GM12878 (cell line): ENCODE data around the gene PPP1R14B. TPM values are rescaled to one million over a fixed set of nuclear protein-coding genes. Genes with fewer than 3 reads are reported as not detected.
A peak's percentile ranks its signal among the peaks of the same experiment; 100 is the strongest.

ENCODE experiments used
- ATAC-seq: fragments of 200-7000 bp; cut with Tn5 transposase; 3 replicates; pipeline ENCODE4 v1.9.1; 2020; ENCODE audit warnings: mild to moderate bottlenecking, moderate library complexity
- BruUV-seq: library from RNA; stranded (reverse); fragments of 400-500 nt; replicated peaks from 2 replicates; lab custom pipeline; 2021; lab: Mats Ljungman, UMichigan
- CTCF ChIA-PET: fragments of 300-600 bp; sonication (Branson Sonifier 250); formaldehyde crosslinking; extraction: SDS; loops from one replicate; lab custom pipeline; 2021; ENCODE audit warnings: inconsistent platforms; lab: Yijun Ruan, JAX
- POLR2A ChIA-PET: fragments of 350-600 bp; formaldehyde crosslinking; extraction: SDS; loops from one replicate; lab custom pipeline; 2021; ENCODE audit warnings: inconsistent platforms; lab: Charles Lee
- RAD21 ChIA-PET: fragments of 300-600 bp; sonication (Branson Sonifier 250); formaldehyde crosslinking; loops from one replicate; lab custom pipeline; 2023; ENCODE audit warnings: antibody characterized with exemption; ENCODE audit not compliant: unreplicated experiment; lab: Charles Lee
- SMC1A ChIA-PET: fragments of 300-600 bp; sonication (Branson Sonifier 250); formaldehyde crosslinking; loops from one replicate; lab custom pipeline; 2023; ENCODE audit not compliant: unreplicated experiment, uncharacterized antibody; lab: Charles Lee
- DNase-seq: peaks from one replicate; pipeline ENCODE4 v3.0.0-alpha.2; 2011; ENCODE audit warnings: low read depth, low spot score
- FAIRE-seq: peaks from 3 replicates; lab custom pipeline; 2011; peaks lifted over from hg19 to GRCh38; lab: Jason Lieb, UNC
- H2AFZ ChIP-seq: 2 replicates; pipeline ENCODE4 v1.6.0; 2011; ENCODE audit warnings: low read depth, low read length, control low read depth; ENCODE audit not compliant: control insufficient read depth
- H3K27ac ChIP-seq: 2 replicates; pipeline ENCODE4 v1.5.1; 2011; ENCODE audit warnings: control low read depth; ENCODE audit not compliant: control insufficient read depth, insufficient read depth
- H3K27me3 ChIP-seq, 2 experiments: replicated peaks in 1 of 2; 2 replicates each; pipeline versions ENCODE4 v1.6.0 to v1.6.1; 2011; ENCODE audit warnings: low read length in 1 of 2; ENCODE audit not compliant: control insufficient read depth in 2 of 2, insufficient read depth in 2 of 2
- H3K36me3 ChIP-seq, 2 experiments: 2 replicates each; pipeline ENCODE4 v1.5.1; 2011; ENCODE audit warnings: low read length in 1 of 2; ENCODE audit not compliant: control insufficient read depth in 2 of 2, insufficient read depth in 2 of 2
- H3K4me1 ChIP-seq: 2 replicates; pipeline ENCODE4 v1.6.1; 2011; ENCODE audit warnings: mild to moderate bottlenecking, low read length, moderate library complexity, mixed read lengths; ENCODE audit not compliant: control insufficient read depth, insufficient read depth
- H3K4me2 ChIP-seq: 2 replicates; pipeline ENCODE4 v1.6.0; 2011; ENCODE audit warnings: control low read depth; ENCODE audit not compliant: control insufficient read depth, insufficient read depth
- H3K4me3 ChIP-seq: fragments of 200-600 bp; sonication (generic); 2 replicates; pipeline ENCODE4 v1.5.1; 2016
- H3K79me2 ChIP-seq: 2 replicates; pipeline ENCODE4 v1.6.0; 2011; ENCODE audit warnings: low read length; ENCODE audit not compliant: control insufficient read depth, insufficient read depth
- H3K9ac ChIP-seq: 2 replicates; pipeline ENCODE4 v1.8.0; 2011; ENCODE audit warnings: low read length, control low read depth, mixed read lengths; ENCODE audit not compliant: control insufficient read depth, insufficient read depth
- H3K9me3 ChIP-seq: replicated peaks from 3 replicates; pipeline ENCODE4 v1.5.1; 2011; ENCODE audit warnings: mild to moderate bottlenecking, low read length; ENCODE audit not compliant: control insufficient read depth, insufficient read depth
- H4K20me1 ChIP-seq: 2 replicates; pipeline ENCODE4 v1.6.0; 2011; ENCODE audit not compliant: control insufficient read depth, insufficient read depth
- BHLHE40 ChIP-seq, 2 experiments: fragments of 450-650 bp in 1 of 2; IDR thresholded peaks; 2 replicates each; pipeline ENCODE4 v1.6.1; 2011 to 2017; ENCODE audit warnings: low read depth in 2 of 2, borderline replicate concordance in 1 of 2, improper control_type of control experiment in 1 of 2, low read length in 1 of 2, mild to moderate bottlenecking in 1 of 2
- ESRRA ChIP-seq: IDR thresholded peaks from 2 replicates; pipeline ENCODE4 v1.6.1; 2012; ENCODE audit warnings: mild to moderate bottlenecking, low read length, improper control_type of control experiment
- FOXM1 ChIP-seq: IDR thresholded peaks from 2 replicates; pipeline ENCODE4 v1.6.1; 2012; ENCODE audit warnings: low read depth, mild to moderate bottlenecking, inconsistent platforms, low read length, moderate library complexity
- MYC ChIP-seq: IDR thresholded peaks from 2 replicates; pipeline ENCODE4 v1.6.1; 2011; ENCODE audit warnings: mild to moderate bottlenecking, low read length, moderate library complexity, inconsistent platforms; ENCODE audit not compliant: insufficient read depth, insufficient replicate concordance, insufficient read length, severe bottlenecking
- NKRF ChIP-seq: fragments of 450-650 bp; conservative IDR thresholded peaks from 2 replicates; pipeline ENCODE4 v1.6.1; 2017; ENCODE audit warnings: mild to moderate bottlenecking, moderate library complexity
- POU2F2 ChIP-seq: IDR thresholded peaks from 3 replicates; pipeline ENCODE4 v1.6.1; 2011; ENCODE audit warnings: low read depth, mild to moderate bottlenecking, low read length, borderline replicate concordance
- STAT1 ChIP-seq: fragments of 450-650 bp; conservative IDR thresholded peaks from 2 replicates; pipeline ENCODE4 v1.6.1; 2014; ENCODE audit warnings: antibody characterized with exemption, mild to moderate bottlenecking
- SUZ12 ChIP-seq: fragments of 200-600 bp; sonication (generic); IDR thresholded peaks from one replicate; pipeline ENCODE4 v1.6.1; 2018; ENCODE audit warnings: antibody characterized with exemption, mild to moderate bottlenecking; ENCODE audit not compliant: unreplicated experiment
- ZBED1 ChIP-seq: IDR thresholded peaks from 2 replicates; pipeline ENCODE4 v1.6.1; 2016; ENCODE audit warnings: borderline replicate concordance
- ZBTB40 ChIP-seq: fragments of 450-650 bp; IDR thresholded peaks from 2 replicates; pipeline ENCODE4 v1.6.1; 2016; ENCODE audit warnings: mild to moderate bottlenecking, moderate library complexity, borderline replicate concordance
- ZNF592 ChIP-seq: fragments of 450-650 bp; IDR thresholded peaks from 2 replicates; pipeline ENCODE4 v1.6.1; 2017; ENCODE audit warnings: mild to moderate bottlenecking, moderate library complexity
- WGBS: methylation state at CpG from one replicate; pipeline ENCODE4 v1.1.6; 2016; ENCODE audit warnings: low lambda C conversion rate; ENCODE audit not compliant: insufficient replicate concordance, insufficient coverage; ENCODE audit errors: missing lambda C conversion rate; 5-methylcytosine and 5-hydroxymethylcytosine counted together
- in situ Hi-C: fragments of 300-500 bp; cut with MboI; formaldehyde crosslinking; loops from 9 replicates; pipeline ENCODE4 v1.14.3; 2018; ENCODE audit warnings: mixed read lengths
- intact Hi-C: fragments of 100-400 bp; cut with micrococcal nuclease; formaldehyde crosslinking; loops from one replicate; pipeline ENCODE4 v1.14.2; 2022; ENCODE audit not compliant: unreplicated experiment
- polyA plus RNA-seq, 11 experiments: library from polyadenylated mRNA; depleted of rRNA in 4 of 11; unstranded in 6 of 11; stranded (reverse) in 5 of 11; fragments of >200 nt; fragmentation: Nextera tagmentation in 4 of 11; fragmentation: Illumina TruSeq in 1 of 11; extraction: Ambion mirVana in 4 of 11; extraction: Trizol in 1 of 11; gene quantifications; 1 replicate in 1 of 11; 2 replicates in 10 of 11; pipeline versions ENCODE4 v1.2.1 to v1.2.3, GENCODE V29; 2011 to 2016; ENCODE audit warnings: inconsistent platforms in 2 of 11, missing spikeins in 2 of 11, low read depth in 1 of 11
- total RNA-seq, 4 experiments: library from RNA; depleted of rRNA in 3 of 4; stranded (reverse); fragments of >200 nt in 3 of 4; fragmentation: Illumina TruSeq in 1 of 4; extraction: Trizol in 1 of 4; gene quantifications; 2 replicates each; pipeline versions ENCODE4 v1.2.1 to v1.2.3, GENCODE V29; 2013 to 2021

Gene PPP1R14B
- total and polyA plus RNA-seq, 10 of the 15 experiments (the other 5 are each of a cell fraction or from before 2014, with no cell fraction given), result 8.4 to 283 (median 124) TPM

- Histone ChIP-seq H3K9ac (peak within 1 kb of the TSS; percentile 82), H3K36me3 (no peaks in the 10 kb centered on the region; a peak in 1 of 4 replicates), H3K4me2 (peak within 1 kb of the TSS; percentile 100), H3K9me3 (no peaks in the 10 kb centered on the region), H3K79me2 (peaks cover 3% of the 10 kb centered on the region), H2AFZ (peak within 1 kb of the TSS; percentile 85), H3K27me3 (no peaks in the 10 kb centered on the region), H3K4me3 (peak within 1 kb of the TSS; percentile 66), H4K20me1 (no peaks in the 10 kb centered on the region), H3K4me1 (peaks cover 10% of the 10 kb centered on the region), H3K27ac (no peak within 1 kb of the TSS)
- DNase-seq (no peak), FAIRE-seq (no peak), ATAC-seq (peak; percentile 68)
- BruUV-seq, result no TSS peak
- SMC1A ChIA-PET, result interaction anchor here (1.7 kb wide), 1 partner anchor 46 kb away, joined by 15 read pairs; the partner anchor contains the start of gene FERMT3
- WGBS, result 2% methylated on average over 29 of the region's 75 CpGs
- RAD21 ChIA-PET, result interaction anchor here (1.0 to 3.1 kb wide), 7 partner anchors 10 to 67 kb away, joined by 3 to 30 read pairs (median 4); partner anchors contain the start of genes CATSPERZ, FERMT3, FKBP2 and PRDX5
- CTCF ChIA-PET, result interaction anchor here (0.5 to 4.8 kb wide), 16 partner anchors 9 to 90 kb away, joined by 3 to 64 read pairs (median 5); partner anchors contain the start of genes CATSPERZ, FERMT3, FKBP2 and NUDT22
- intact Hi-C loops, result loop anchor here (2.0 kb wide), 2 partner anchors 18 to 50 kb away; partner anchors contain the start of gene CATSPERZ
- POLR2A ChIA-PET, result interaction anchor here (1.0 to 2.0 kb wide), 8 partner anchors 10 to 54 kb away, joined by 3 to 12 read pairs (median 6); partner anchors contain the start of genes ESRRA, FERMT3 and FKBP2
- in situ Hi-C loops, result no loop called here
- no peak for TF ChIP-seq ZBED1
- peak; percentile 21 to 26; a peak in 1 of 4 replicates for TF ChIP-seq BHLHE40 (IDR thresholded peaks at IDR 0.05; ENCODE audit: borderline replicate concordance in 1 of 2, low read depth in 2 of 2, low read length in 1 of 2)
- TF ChIP-seq SUZ12, result no peak
- no peak for TF ChIP-seq POU2F2
- no peak for TF ChIP-seq FOXM1
- TF ChIP-seq NKRF, result 0 out of 2 replicates have a peak, but pooled peaks have one; percentile 56
- no peak for TF ChIP-seq ESRRA
- no peak for TF ChIP-seq MYC
- no peak for TF ChIP-seq ZNF592
- no peak for TF ChIP-seq STAT1
- no peak for TF ChIP-seq ZBTB40
Observed at GRCh38 chr11:64251016-64251752, 4.4 kb upstream of the PPP1R14B start, which contains the start of gene PLCB3. Gene PLCB3 (plus strand): TSS chr11:64251530. CDS start chr11:64251650, 120 bp downstream.
